Large intestine (tissue), 3 donors: Measurements from ENCODE around the gene SIRPA. TPM values are rescaled to one million over a fixed set of nuclear protein-coding genes. Genes with fewer than 3 reads are reported as not detected.
A peak's percentile ranks its signal among the peaks of the same experiment; 100 is the strongest.

Experiments used
- DNase-seq, 2 donors: peaks; one replicate each; pipeline versions ENCODE4 v3.0.0 to v3.0.0-alpha.2; 2013
- H3K27ac ChIP-seq: one replicate; pipeline ENCODE4 v1.5.1; 2013; ENCODE audit warnings: low read length
- H3K27me3 ChIP-seq: 2 replicates; pipeline ENCODE4 v1.6.1; 2013; ENCODE audit warnings: low read length; ENCODE audit not compliant: control insufficient read depth, insufficient read depth
- H3K36me3 ChIP-seq: 2 replicates; pipeline ENCODE4 v1.6.1; 2013; ENCODE audit warnings: low read length; ENCODE audit not compliant: control insufficient read depth, insufficient read depth
- H3K4me1 ChIP-seq: one replicate; pipeline ENCODE4 v1.6.1; 2013; ENCODE audit warnings: low read length; ENCODE audit not compliant: control insufficient read depth, insufficient read depth
- H3K4me3 ChIP-seq: one replicate; pipeline ENCODE4 v1.5.1; 2013; ENCODE audit warnings: low read length
- H3K9me3 ChIP-seq: one replicate; pipeline ENCODE4 v1.6.1; 2013; ENCODE audit warnings: mild to moderate bottlenecking, low read depth, low read length, moderate library complexity; ENCODE audit not compliant: control insufficient read depth
- WGBS: methylation state at CpG from one replicate; pipeline ENCODE4 v1.1.5; 2013; ENCODE audit warnings: low lambda C conversion rate; ENCODE audit not compliant: insufficient coverage; 5-methylcytosine and 5-hydroxymethylcytosine counted together
- polyA plus RNA-seq: library from polyadenylated mRNA; unstranded; fragments of 120-200 nt; gene quantifications from one replicate; pipeline ENCODE4 v1.2.1, GENCODE V29; 2013

The SIRPA gene
- polyA plus RNA-seq, 1 donor, result 29.1 TPM

DNA sequence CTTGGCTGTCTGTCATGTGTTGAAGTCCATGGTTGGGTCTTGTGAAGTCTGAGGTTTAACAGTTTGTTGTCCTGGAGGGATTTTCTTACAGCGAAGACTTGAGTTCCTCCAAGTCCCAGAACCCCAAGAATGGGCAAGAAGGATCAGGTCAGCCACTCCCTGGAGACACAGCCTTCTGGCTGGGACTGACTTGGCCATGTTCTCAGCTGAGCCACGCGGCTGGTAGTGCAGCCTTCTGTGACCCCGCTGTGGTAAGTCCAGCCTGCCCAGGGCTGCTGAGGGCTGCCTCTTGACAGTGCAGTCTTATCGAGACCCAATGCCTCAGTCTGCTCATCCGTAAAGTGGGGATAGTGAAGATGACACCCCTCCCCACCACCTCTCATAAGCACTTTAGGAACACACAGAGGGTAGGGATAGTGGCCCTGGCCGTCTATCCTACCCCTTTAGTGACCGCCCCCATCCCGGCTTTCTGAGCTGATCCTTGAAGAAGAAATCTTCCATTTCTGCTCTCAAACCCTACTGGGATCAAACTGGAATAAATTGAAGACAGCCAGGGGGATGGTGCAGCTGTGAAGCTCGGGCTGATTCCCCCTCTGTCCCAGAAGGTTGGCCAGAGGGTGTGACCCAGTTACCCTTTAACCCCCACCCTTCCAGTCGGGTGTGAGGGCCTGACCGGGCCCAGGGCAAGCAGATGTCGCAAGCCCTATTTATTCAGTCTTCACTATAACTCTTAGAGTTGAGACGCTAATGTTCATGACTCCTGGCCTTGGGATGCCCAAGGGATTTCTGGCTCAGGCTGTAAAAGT, 43.5 kb downstream of the SIRPA start:
- Histone ChIP-seq H3K36me3 (peaks cover 23% of the 10 kb centered on the region), H3K9me3 (no peaks in the 10 kb centered on the region), H3K27ac (no peak overlapping the region), H3K4me1 (peaks cover 27% of the 10 kb centered on the region), H3K4me3 (no peak overlapping the region), H3K27me3 (no peaks in the 10 kb centered on the region)
- no CpG with 5 or more reads among the region's 14 CpGs for WGBS
- DNase-seq, result no peak

- no peak overlapping the region for H3K27ac ChIP-seq
Measured at GRCh38 chr20:1939270-1939595, 44.0 kb downstream of the SIRPA start.

GRCh38 chr20:1940581-1940980, 45.4 kb downstream of the SIRPA start:
- no peaks in the 10 kb centered on the region for H3K9me3 ChIP-seq
- H3K4me3 ChIP-seq, result no peak overlapping the region
- H3K27ac ChIP-seq, result no peak overlapping the region
- H3K27me3 ChIP-seq, result no peaks in the 10 kb centered on the region
- H3K4me1 ChIP-seq, result peaks cover 33% of the 10 kb centered on the region
- H3K36me3 ChIP-seq, result peaks cover 21% of the 10 kb centered on the region
- 80% methylated on average over 1 of the region's 5 CpGs for WGBS
- no peak for DNase-seq

More at GRCh38 chr20:1939270-1939595, 44.0 kb downstream of the SIRPA start:
- H3K4me1 ChIP-seq, result peaks cover 32% of the 10 kb centered on the region
- DNase-seq, result no peak
- H3K36me3 ChIP-seq, result peaks cover 23% of the 10 kb centered on the region
- H3K9me3 ChIP-seq, result no peaks in the 10 kb centered on the region
- WGBS, result 89% methylated on average over 3 of the region's 4 CpGs
- no peak overlapping the region for H3K4me3 ChIP-seq
- no peaks in the 10 kb centered on the region for H3K27me3 ChIP-seq

- no CpG with 5 or more reads among the region's 8 CpGs for WGBS
- H3K4me1 ChIP-seq, result peaks cover 30% of the 10 kb centered on the region
- H3K9me3 ChIP-seq, result no peaks in the 10 kb centered on the region
- no peak overlapping the region for H3K27ac ChIP-seq
- no peak overlapping the region for H3K4me3 ChIP-seq
- DNase-seq, result no peak
- H3K36me3 ChIP-seq, result peaks cover 21% of the 10 kb centered on the region
- H3K27me3 ChIP-seq, result peaks cover 3% of the 10 kb centered on the region
Measured at GRCh38 chr20:1941226-1941625, 46.0 kb downstream of the SIRPA start.

DNA sequence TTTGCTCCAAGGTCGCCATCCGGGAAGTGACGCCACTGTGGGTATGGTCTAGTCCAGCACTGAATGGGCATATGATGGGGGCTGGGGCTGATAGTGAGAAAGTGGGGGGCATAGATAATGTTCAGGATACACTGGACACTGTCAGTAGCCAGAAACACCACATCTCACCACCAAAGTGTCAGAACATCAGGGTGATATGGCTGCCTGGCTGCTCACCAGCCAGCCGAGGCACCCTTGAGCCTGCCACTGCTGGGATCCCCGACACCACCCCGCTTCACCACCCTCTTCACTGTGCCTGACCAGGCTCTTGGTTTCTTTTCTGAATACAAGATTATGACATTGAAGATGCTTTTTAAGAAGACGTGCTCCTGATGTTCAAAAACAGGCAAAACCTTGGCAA, 46.9 kb downstream of the SIRPA start:
- H3K9me3 ChIP-seq, result no peaks in the 10 kb centered on the region
- H3K27ac ChIP-seq, result no peak overlapping the region
- H3K27me3 ChIP-seq, result peaks cover 9% of the 10 kb centered on the region
- no CpG with 5 or more reads among the region's 7 CpGs for WGBS
- peaks cover 19% of the 10 kb centered on the region for H3K36me3 ChIP-seq
- H3K4me3 ChIP-seq, result no peak overlapping the region
- H3K4me1 ChIP-seq, result peaks cover 31% of the 10 kb centered on the region
- DNase-seq, result no peak

GRCh38 chr20:1942486-1943274, 47.5 kb downstream of the SIRPA start:
- 100% methylated on average over 1 of the region's 13 CpGs for WGBS
- H3K9me3 ChIP-seq, result no peaks in the 10 kb centered on the region
- H3K4me1 ChIP-seq, result peaks cover 32% of the 10 kb centered on the region
- no peak for DNase-seq
- H3K4me3 ChIP-seq, result no peak overlapping the region
- peaks cover 15% of the 10 kb centered on the region for H3K36me3 ChIP-seq
- peaks cover 15% of the 10 kb centered on the region for H3K27me3 ChIP-seq
- H3K27ac ChIP-seq, result no peak overlapping the region

DNA sequence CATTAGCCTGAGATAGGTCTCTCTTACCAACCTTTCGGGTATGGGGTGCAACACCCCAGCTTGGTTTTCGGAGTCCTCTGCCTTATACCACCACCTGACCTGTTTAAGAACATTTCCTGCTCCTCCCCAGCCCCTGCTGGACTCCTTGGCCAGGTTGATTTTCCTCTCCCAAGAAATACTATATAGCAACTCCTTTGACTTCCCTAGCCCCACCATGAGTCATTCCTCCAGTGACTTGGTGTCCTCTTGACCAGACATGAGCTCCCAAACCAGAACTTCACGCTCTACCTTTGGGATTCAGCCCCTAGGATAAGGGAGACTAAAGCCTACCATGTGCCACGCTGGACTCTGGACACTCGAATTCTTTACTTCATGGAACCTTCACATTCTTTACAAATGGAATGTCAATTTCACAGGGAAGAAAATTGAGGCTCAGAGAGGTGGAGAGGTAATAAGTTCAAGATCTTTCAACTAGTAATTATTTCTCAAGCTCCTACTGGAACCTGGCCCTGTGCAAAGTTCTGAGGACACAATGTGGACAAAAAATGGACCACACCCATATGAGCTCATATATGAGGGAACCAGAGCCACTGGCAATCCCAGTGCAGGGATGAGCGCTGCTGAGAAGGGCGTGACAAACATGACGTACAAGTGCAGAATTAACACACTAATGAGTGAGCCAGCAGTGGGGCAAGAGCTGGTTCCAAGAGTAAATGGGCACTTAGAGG, 48.2 kb downstream of the SIRPA start:
- peaks cover 9% of the 10 kb centered on the region for H3K36me3 ChIP-seq
- peak overlapping the region; percentile 55 for H3K27ac ChIP-seq
- WGBS, result 83% methylated on average over 1 of the region's 8 CpGs
- no peaks in the 10 kb centered on the region for H3K9me3 ChIP-seq
- H3K4me3 ChIP-seq, result no peak overlapping the region
- peaks cover 32% of the 10 kb centered on the region for H3K4me1 ChIP-seq
- peaks cover 16% of the 10 kb centered on the region for H3K27me3 ChIP-seq
- DNase-seq, result peak; percentile 80

DNA sequence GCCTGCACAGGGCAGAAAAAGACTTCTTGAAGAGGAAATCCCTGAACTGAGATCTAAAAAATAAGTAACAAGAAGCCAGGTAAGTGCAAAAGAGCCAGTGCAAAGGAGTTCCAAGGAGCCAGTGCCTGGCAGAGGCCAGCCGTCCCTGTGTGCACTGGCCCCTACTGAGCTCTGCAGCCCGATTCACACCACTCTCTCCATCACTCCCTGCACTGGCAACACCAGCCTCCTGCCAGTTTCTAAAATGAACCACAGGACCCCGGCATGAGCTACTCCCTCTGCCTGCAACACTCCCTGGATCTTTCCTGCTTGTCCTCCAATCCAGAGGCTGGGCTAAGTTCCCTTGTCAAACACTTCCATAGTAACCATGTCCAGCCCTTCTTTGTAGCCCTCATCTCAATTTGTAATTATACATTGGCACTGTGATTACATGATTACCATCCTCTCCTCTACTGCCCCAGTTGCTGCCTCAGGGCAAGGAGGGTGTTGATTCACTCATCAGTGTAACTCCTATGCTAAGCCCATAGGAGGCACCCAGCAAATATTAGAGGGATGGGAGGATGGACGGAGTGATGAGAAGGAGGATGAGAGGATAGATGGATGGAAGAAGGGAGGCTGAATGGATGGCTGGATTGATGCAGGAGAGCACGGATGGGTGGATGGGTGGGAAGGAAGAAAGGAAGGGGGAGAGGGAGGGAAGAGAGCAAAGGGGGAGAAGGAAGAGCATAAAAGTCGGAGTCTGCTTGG, 49.3 kb downstream of the SIRPA start:
- H3K27ac ChIP-seq, result peak overlapping the region; percentile 55
- no peak overlapping the region for H3K4me3 ChIP-seq
- no peaks in the 10 kb centered on the region for H3K36me3 ChIP-seq
- no peak for DNase-seq
- H3K9me3 ChIP-seq, result no peaks in the 10 kb centered on the region
- peaks cover 16% of the 10 kb centered on the region for H3K27me3 ChIP-seq
- peaks cover 32% of the 10 kb centered on the region for H3K4me1 ChIP-seq
- WGBS, result 83% methylated on average over 2 of the region's 6 CpGs

GRCh38 chr20:1945134-1945618, 50.0 kb downstream of the SIRPA start:
- H3K9me3 ChIP-seq, result no peaks in the 10 kb centered on the region
- WGBS, result 100% methylated on average over 1 of the region's 9 CpGs
- DNase-seq, result no peak
- H3K36me3 ChIP-seq, result no peaks in the 10 kb centered on the region
- H3K27me3 ChIP-seq, result peaks cover 16% of the 10 kb centered on the region
- no peak overlapping the region for H3K27ac ChIP-seq
- H3K4me3 ChIP-seq, result no peak overlapping the region
- H3K4me1 ChIP-seq, result peaks cover 32% of the 10 kb centered on the region

- Histone ChIP-seq H3K36me3 (no peaks in the 10 kb centered on the region), H3K27ac (no peak overlapping the region), H3K4me3 (no peak overlapping the region), H3K9me3 (no peaks in the 10 kb centered on the region), H3K27me3 (peaks cover 16% of the 10 kb centered on the region), H3K4me1 (peaks cover 32% of the 10 kb centered on the region)
- WGBS, result 90% methylated on average over 2 of the region's 7 CpGs
- no peak for DNase-seq
Measured at GRCh38 chr20:1945660-1946059, 50.5 kb downstream of the SIRPA start.
